CD4-positive, alpha-beta T cell treated with Interleukin-15 for 1 hour (primary cell): ENCODE data around the gene AQP9.
"Not testable (repeated sequence)": the region's sequence is repeated elsewhere in the genome, so short reads cannot be mapped to it uniquely, and the experiment has no call there.

Experiments
- DNase-seq: peaks from one replicate; pipeline ENCODE4 v3.0.0-alpha.2; 2020

AQP9 gene, protein sequence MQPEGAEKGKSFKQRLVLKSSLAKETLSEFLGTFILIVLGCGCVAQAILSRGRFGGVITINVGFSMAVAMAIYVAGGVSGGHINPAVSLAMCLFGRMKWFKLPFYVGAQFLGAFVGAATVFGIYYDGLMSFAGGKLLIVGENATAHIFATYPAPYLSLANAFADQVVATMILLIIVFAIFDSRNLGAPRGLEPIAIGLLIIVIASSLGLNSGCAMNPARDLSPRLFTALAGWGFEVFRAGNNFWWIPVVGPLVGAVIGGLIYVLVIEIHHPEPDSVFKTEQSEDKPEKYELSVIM

DNA sequence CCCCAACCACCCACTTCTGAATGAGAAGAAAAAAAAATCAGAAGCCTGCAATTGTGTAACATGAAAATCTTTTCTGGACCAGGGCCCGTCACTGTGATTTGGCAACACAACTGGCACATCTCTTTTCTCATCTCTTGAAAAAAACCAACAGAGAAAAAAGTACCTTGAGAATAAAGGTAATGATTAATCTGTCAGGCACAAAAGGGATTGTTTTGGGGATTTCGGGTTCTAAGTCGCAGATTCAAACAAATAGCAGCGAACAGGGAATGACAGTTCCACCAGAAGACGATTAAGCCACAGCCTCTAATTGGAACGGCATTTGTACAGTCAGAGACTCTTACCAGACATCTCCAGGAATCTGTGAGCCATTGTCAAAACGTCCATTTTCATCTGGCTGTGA, at the start of gene AQP9:
Gene AQP9 (plus strand): TSS at position 276 of the 400 bp plus-strand sequence. CDS start 185 bp downstream, outside the sequence.
- DNase-seq: peak; percentile 38

GRCh38 chr15:58095415-58095814, 42.8 kb upstream of the AQP9 start:
- no peak for DNase-seq

DNA sequence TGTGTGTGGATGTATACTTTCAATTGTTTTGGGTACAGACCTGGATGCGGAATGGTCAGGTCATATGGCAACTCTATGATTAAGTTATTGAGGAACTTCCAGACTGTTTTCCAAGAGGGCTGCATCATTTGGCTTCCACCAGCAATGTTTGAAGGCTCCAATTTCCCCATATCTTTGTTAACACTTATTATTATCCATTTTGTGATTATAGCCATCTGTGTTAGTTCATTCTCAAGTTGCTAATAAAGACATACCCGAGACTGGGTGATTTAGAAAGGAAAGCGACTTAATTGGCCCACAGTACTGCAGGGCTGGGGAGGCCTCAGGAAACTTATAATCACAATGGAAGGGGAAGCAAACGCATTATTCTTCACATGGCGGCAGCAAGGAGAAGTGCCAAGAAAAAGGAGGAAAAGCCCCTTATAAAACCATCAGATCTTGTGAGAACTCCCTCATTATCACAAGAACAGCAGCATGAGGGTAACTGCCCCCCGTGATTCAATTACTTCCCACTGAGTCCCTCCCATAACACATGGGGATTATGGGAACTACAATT, 41.6 kb upstream of the AQP9 start:
- DNase-seq: no peak

DNA sequence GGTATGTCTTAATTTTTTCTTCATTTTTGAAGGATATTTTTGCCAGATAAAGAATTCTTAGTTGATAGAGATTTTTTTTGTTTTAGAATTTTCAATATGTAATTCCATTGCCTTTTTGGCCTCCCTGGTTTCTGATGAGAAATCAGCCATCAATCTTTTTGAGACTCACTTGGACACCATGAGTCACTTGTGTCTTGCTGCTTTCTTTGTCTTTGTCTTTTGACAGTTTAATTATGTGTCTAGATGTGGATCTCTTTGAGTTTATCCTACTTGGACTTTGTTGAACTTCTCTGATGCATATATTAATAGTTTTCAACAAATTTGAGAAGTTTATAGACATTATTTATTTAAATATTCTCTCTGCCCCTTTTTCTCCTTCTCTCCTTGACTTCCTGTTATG, 34.7 kb upstream of the AQP9 start:
- no peak for DNase-seq

DNA sequence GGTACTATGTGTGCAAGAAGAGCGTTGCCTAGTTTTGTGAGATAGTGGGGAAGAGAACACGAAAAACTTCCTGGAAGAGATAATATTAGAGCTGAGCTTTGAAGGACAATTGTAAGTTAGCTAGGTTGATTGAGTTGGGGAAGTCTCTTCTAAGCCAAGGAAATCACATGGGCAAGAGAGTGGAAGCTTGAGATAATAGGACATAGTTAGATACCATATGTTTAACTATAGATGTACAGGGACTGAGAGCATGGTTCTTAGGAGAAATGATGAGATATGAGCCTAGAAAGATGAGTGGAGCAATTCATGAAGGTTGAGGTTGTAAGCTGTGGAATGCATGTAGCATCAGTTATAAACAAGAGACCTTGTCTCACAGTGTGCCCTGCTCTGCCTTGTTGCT, 30.1 kb upstream of the AQP9 start:
- no peak for DNase-seq

DNA sequence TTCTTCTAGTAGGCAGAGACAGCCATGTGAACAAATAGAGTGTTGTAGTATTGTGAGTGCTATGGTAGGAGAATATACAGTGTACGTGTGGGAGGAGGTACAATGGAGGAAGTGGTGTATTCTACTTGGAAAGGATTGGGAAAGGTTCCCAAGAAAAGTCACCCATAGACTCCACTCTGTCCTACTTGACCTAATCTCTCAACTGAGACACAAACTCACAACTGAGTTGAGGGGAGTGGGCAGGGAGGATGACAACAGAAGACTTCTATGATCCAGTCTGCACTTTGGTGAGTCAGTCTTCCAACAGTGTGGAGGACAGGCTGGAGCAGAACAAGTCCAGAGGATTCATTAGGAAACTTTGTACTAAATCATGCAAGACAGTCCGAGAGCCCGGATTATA, 28.8 kb upstream of the AQP9 start:
- DNase-seq: no peak

DNA sequence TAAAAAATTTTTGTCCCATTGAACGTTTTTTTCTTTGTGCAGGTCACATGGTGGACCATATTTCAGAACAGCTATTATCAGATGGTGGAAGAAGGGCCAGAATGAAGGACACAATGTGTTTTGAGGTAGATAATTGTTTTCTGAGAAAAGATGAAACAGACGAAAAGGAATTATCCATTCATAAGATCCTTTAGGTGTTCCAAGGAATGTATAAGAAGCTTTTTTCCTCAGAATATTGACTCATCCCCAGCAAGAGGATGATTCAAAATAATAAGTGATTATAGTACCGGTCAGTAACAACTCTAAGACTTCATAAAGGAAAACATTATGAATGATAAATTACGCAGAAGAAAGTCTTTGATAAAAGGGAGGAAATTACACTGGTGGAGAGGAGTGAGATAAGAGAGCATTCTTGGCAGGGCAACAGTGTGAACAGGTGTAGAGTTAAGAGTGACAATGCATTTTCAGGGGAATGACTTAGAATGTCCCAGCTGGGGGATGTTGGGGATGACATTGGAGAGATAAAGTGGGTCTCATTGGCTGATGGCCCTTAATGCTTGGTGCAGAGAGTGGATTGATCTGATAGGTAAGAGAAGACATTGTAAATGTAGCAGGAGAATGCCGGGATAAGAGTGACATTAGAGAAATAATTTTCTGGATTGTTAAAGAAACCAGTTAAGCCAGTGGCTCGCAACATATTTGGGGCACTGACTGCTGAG, 27.0 kb upstream of the AQP9 start:
- no peak for DNase-seq

DNA sequence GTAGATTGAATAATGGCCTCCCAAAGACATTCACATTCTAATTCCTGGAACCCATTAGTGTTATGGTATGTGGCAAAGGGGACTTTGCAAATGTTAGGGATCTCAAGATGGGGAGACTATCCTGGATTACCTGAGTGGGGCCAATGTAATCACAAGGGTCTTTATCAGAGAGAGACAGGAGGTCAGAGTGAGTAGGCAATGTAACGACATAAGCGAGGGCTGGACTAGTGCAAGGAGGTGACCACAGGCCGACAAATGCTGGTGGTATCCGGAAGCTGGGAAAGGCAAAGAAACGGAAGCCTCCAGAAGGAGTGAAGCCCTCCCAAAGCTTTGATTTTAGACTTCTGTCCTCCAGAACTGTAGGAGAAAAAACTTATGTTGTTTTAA, 26.5 kb upstream of the AQP9 start:
- no peak for DNase-seq

- DNase-seq: not testable (repeated sequence)
These were observed 24.8 kb upstream of the AQP9 start for GRCh38 chr15:58113358-58113757.

DNA sequence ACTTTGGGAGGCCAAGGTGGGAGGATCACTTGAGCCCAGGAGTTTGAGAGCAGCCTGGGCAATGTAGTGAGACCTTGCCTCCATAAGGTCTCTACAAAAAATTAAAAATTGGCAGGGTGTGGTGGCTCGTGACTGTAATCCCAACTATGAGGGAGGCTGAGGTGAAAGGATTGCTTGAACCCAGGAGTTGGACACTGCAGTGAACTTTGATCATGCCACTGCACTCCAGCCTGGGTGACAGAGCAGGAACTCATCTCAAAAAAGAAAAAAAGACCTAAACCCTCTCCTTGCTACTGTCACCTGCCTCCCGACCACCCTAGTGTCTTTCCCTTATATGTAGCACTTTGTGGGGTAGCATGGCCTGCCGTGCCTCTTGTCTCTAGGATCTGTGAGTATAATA, 23.8 kb upstream of the AQP9 start:
- no peak for DNase-seq

GRCh38 chr15:58114812-58115211, 23.4 kb upstream of the AQP9 start:
- no peak for DNase-seq

DNA sequence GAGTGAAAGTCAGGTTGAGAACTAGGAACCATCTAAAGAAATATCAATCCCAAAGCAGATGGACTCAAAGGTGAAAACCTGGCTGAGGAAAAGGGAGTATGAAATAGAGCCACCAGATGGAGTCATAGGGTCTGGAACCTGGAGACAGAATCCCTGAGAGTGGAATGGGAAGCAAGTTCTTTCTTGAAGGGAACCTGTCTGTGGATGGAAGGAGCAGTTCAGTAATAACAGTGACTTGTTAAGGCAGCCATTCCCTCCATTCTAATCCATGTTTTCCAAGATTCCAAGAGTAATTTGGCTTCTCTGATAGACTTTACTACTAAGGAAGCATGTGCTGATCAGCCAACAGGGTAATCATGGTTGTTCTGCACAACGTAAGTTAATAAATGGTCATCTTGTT, 22.5 kb upstream of the AQP9 start:
- DNase-seq: no peak

GRCh38 chr15:58117619-58118018, 20.6 kb upstream of the AQP9 start:
- DNase-seq: no peak

DNA sequence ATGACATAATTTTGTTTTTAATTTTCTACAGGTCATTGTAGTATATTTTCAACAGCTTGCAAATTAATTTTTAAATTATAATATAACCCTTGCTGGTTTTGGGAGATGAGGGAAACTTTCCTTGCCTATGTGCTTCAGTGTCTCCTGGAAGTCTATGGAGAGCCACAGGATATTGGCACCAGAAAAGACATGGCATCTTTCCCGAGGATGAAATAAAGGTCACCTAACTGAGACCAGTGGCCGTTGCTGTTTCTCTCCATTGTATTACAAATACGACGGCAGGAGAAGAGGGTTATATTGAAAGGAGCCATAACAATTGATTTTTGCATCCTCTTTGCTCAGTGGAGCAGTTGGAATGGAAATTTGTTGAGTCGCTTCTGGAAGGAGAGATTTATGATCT, 19.9 kb upstream of the AQP9 start:
- no peak for DNase-seq

DNA sequence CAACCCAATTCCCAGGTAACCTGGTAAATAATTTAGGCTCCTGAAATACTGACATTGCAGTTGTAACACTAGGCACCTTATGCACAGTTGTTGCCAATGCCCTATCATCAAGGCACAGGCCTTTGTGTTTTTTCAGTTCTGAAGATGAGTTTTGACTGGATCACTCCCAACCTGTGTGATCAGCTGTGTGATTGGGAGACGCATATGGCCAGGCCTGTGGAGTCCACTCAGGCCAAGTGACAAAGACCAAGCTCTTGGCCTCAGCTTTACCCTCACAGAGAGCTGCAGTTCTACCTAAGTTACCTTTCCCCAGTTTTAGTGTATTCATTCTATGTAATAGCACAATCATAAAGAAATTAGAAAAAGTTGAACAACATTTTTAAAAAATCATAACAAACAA, 19.2 kb upstream of the AQP9 start:
- DNase-seq: no peak

GRCh38 chr15:58124585-58124984, 13.6 kb upstream of the AQP9 start:
- no peak for DNase-seq

DNA sequence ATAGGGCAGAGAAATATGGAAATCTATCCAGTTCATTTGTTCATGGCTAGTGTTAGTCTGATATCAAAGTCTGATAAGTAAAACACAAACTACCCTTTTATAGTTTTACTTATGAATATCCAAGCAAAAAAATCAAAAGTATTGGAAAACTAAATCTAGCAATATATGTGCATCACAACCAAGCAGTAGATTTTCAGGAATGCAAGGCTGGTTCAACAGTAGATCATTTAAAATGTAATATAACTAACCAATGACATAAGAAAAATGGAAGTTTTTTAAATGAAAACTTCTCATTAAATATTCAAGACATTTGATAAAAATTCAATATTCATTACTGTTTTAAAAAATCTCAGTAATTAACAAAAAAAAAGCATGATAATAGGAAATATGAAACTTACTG, 12.8 kb upstream of the AQP9 start:
- no peak for DNase-seq

DNA sequence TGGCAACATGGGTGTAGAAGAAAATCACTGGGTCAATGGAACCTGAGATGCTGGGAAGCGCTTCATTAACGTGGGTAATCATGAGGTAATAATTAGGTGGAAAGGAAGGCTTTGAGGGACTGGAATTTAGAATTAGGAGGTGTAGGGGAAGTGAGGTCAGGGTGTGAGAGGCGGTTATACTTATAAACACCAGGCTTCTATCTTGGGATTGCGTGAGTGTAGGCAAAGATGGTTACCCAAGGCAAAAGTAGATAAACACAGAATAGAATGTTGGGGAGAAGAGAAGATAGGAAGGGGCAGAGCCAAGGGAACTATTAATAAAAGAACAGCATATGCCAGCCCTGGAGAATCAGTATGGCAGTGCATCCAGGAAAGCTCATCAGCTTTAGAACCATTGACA, 3.3 kb upstream of the AQP9 start:
- no peak for DNase-seq

- DNase-seq: no peak
These were observed 2.5 kb upstream of the AQP9 start for GRCh38 chr15:58135511-58136174.

GRCh38 chr15:58136731-58137130, 1.4 kb upstream of the AQP9 start:
- no peak for DNase-seq

DNA sequence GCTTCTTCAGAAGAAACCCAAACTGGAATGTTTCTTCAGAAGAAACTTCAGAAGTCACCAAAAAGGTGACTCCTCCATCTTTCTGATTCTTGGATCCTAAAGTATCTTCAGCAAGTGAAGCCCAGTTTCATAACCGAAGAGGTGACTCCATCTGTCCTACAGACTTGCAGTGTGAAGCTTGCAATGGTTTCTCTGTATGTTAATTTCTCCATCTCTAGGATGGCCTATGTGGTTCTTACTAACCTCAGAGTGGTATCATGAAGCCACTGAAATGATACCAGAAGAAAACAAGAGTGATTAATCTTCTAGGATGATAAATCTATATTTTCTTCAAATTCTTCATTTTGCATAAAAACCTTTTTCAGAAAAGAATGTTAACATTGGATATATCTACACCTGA, 495 bp upstream of the AQP9 start:
- DNase-seq: no peak

- no peak for DNase-seq
These were observed 1.3 kb downstream of the AQP9 start for GRCh38 chr15:58139276-58139988.

- no peak for DNase-seq
These were observed 1.9 kb downstream of the AQP9 start for GRCh38 chr15:58139989-58140522.
